ENCODE results near the gene SEMA4D.

The SEMA4D gene

DNA sequence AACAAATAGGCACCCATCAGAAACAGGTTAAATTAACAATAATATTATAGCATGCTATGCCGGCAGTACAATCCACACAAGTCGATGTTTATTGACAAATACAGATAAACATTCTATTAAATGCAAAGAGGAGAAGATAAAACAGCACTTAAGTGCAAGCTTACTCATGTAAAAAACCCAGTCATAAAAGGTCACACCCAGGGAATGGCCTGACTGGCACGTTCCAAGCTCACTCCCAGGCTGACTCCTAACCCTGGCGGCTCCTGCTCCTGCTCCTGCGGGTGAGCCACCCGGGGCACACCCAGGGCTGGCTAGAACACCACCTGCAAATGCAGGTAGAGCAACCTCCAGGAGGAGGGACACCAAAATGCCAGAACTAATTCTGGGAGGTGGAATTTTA, 66.9 kb downstream of the SEMA4D start:
- peaks cover 69% of the 10 kb centered on the region for H3K4me1 Mint-ChIP-seq
- H3K27ac Mint-ChIP-seq = no peak overlapping the region
- H3K36me3 Mint-ChIP-seq (ENCODE audit: low read depth) = no peaks in the 10 kb centered on the region
- no peaks in the 10 kb centered on the region for H3K9me3 Mint-ChIP-seq
- TF ChIP-seq, protein P1, sequence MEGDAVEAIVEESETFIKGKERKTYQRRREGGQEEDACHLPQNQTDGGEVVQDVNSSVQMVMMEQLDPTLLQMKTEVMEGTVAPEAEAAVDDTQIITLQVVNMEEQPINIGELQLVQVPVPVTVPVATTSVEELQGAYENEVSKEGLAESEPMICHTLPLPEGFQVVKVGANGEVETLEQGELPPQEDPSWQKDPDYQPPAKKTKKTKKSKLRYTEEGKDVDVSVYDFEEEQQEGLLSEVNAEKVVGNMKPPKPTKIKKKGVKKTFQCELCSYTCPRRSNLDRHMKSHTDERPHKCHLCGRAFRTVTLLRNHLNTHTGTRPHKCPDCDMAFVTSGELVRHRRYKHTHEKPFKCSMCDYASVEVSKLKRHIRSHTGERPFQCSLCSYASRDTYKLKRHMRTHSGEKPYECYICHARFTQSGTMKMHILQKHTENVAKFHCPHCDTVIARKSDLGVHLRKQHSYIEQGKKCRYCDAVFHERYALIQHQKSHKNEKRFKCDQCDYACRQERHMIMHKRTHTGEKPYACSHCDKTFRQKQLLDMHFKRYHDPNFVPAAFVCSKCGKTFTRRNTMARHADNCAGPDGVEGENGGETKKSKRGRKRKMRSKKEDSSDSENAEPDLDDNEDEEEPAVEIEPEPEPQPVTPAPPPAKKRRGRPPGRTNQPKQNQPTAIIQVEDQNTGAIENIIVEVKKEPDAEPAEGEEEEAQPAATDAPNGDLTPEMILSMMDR (IDR thresholded peaks at IDR 0.05) = no peak
- no peaks in the 10 kb centered on the region for H3K27me3 Mint-ChIP-seq (ENCODE audit: low read depth, poor library complexity)
- DNase-seq = no peak
- H3K4me3 Mint-ChIP-seq = no peak overlapping the region

DNA sequence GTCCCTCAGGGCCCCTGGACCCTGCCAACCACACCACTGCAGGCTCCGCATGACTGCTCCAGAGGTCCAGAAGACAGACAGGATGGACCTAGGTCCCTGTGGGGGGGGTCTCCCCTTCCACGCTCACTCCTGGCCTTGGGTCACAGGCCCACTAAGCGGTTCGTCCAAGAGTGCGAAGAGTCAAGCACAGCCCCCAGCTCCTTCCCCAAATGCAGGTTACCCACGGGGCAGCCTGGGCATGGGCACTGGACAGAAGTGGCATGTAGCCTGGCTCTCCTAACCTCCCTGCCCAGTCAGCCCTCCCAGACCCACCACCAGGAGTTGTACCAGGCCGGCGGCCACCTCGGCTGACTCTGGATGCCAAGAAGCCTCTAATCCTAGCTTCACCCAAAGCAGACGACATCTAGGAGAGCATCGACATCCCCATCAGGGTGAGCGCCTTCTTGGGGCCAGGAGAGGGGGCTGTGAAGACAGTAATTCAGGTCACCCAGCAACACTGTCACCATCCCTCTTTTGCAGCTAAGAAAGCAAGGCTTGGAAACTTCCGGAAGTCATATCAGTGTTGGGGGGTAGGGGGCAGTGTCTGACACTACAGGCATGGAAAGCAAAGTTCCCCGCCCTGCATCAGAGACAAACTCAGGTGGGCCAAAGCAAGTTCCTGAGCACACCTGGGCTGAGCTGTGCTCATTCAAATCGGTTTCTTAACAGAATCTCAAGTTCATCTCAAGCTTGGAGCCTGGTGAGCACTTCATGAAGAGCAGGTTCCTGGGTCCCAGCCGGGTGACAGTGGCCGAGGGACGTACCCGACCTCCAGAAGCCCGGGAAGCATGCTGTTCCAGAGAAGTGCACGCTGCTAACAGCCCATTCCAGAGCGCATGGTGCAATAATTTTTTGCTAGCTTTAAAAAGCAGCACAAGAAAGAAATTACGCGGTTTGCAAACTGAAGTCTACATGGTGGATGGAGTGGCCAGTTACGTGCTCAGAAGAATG, 68.7 kb downstream of the SEMA4D start:
- H3K4me3 Mint-ChIP-seq = no peak overlapping the region
- no peak overlapping the region for H3K27ac Mint-ChIP-seq
- peaks cover 7% of the 10 kb centered on the region for H3K9me3 Mint-ChIP-seq
- H3K36me3 Mint-ChIP-seq (ENCODE audit: low read depth) = peaks cover 11% of the 10 kb centered on the region
- no peaks in the 10 kb centered on the region for H3K27me3 Mint-ChIP-seq (ENCODE audit: low read depth, poor library complexity)
- H3K4me1 Mint-ChIP-seq = peaks cover 64% of the 10 kb centered on the region
- TF ChIP-seq, protein P1 (IDR thresholded peaks at IDR 0.05) = peak; percentile 15
- no peak for DNase-seq

DNA sequence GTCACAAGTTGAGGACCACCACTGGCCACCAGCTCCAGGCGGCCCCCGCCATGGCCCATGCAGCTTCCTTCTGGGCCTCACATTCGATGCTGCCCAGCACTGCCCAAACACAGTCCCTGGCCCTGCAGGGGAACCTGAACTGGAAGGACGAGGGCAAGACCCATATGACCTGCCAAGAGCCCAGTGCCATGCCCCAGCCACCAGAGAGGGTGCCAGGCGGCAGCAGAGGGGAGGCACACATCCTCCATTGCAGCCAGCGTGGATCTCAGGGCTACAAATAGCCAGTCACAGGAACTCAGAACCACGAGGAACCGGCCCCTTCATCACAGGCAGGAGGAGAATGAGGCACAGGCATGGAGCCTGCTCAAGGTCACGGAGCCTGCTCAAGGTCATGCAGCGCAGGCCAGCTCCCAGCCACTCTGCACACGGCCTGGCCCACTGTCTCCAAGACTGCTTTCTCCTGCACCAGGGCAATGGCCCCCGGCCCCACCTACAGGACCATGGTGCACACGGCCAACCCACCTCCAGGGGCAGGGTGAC, 69.6 kb downstream of the SEMA4D start:
- Mint-ChIP-seq H3K4me3 (no peak overlapping the region), H3K27ac (no peak overlapping the region), H3K9me3 (peaks cover 9% of the 10 kb centered on the region), H3K4me1 (peaks cover 64% of the 10 kb centered on the region), H3K27me3 (ENCODE audit: low read depth, poor library complexity) (no peaks in the 10 kb centered on the region), H3K36me3 (ENCODE audit: low read depth) (peaks cover 12% of the 10 kb centered on the region)
- DNase-seq = no peak
- TF ChIP-seq, protein P1 (IDR thresholded peaks at IDR 0.05) = no peak

DNA sequence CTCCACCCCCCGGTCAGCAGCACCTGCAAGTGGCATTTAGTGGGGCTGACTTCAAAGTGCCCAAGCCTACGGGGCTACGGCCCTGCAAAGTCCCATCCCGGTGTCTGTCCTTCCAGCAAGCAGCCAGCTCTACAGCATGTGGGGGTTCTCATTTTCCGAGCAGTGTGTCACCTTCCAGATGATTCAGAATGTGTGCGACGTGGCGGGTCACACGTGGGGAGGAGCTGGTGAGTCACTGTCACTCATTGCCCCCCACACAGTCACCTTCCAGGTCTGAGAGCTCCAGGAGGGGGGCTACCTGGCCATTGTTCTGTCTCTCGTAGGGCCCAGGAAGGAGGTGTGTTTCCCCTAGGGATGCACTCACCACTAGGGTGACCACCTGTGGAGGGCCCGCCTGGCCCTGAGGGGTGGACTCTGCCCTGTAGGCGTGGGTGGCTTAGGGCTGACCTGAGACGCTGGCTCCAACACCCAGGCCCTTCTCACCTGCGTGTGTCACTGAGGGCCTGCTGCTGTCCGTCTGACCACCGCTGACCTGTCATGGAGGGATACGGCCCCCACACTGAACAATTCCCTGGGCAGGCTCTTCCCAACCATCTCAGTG, 70.2 kb downstream of the SEMA4D start:
- Mint-ChIP-seq H3K4me1 (peaks cover 58% of the 10 kb centered on the region), H3K4me3 (no peak overlapping the region)
- no peak for DNase-seq

DNA sequence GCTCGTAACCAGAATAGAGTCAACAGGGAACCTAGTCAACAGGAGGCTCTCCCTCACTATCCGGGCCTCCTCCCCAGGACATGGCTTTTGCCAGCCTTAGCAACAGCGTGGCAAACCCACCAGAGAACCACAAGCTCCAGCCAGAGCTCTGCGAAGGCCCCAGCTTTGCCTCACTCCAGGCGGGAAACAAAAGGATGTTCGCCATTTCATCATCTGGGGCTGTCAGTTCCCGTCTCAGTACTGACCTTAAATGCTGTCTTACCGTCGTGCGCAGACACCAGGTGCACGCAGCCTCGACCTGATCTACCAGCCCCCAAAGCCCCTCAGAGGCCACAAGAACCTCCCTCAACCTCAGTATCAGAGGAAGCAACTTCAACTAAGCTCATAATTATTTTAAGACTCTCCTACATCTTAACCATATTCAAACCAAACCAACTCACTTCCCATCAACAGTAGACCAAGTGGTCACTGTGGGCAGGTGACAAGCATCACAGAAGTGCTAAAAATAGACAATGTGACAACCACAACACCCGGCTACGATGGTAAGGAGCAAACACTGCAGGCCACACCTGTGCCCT, 71.4 kb downstream of the SEMA4D start:
- TF ChIP-seq, protein P1 (IDR thresholded peaks at IDR 0.05) = no peak
- Mint-ChIP-seq H3K27ac (peak overlapping the region; percentile 49), H3K27me3 (ENCODE audit: low read depth, poor library complexity) (no peaks in the 10 kb centered on the region), H3K36me3 (ENCODE audit: low read depth) (peaks cover 12% of the 10 kb centered on the region), H3K4me1 (peaks cover 48% of the 10 kb centered on the region), H3K4me3 (no peak overlapping the region), H3K9me3 (peaks cover 9% of the 10 kb centered on the region)
- DNase-seq = no peak

More for the DNA sequence above, 70.2 kb downstream of the SEMA4D start:
- Mint-ChIP-seq H3K36me3 (ENCODE audit: low read depth) (peaks cover 12% of the 10 kb centered on the region), H3K27me3 (ENCODE audit: low read depth, poor library complexity) (no peaks in the 10 kb centered on the region), H3K9me3 (peaks cover 9% of the 10 kb centered on the region), H3K27ac (no peak overlapping the region)
- TF ChIP-seq, protein P1 (IDR thresholded peaks at IDR 0.05) = no peak

All from nephron progenitor cell (in vitro differentiated cells).